K562 (cell line): ENCODE data around the gene SIDT1. TPM values are rescaled to one million over a fixed set of nuclear protein-coding genes. Genes with fewer than 3 reads are reported as not detected.

Experiments used
- ATAC-seq: fragments of 200-7000 bp; cut with Tn5 transposase; 3 replicates; pipeline ENCODE4 v1.9.1; 2020; ENCODE audit warnings: moderate library complexity
- BruUV-seq: library from RNA; stranded (reverse); fragments of 400-500 nt; replicated peaks from 2 replicates; lab custom pipeline; 2021; lab: Mats Ljungman, UMichigan
- CTCF ChIA-PET: fragments of 300-600 bp; formaldehyde crosslinking; extraction: SDS; loops from one replicate; lab custom pipeline; 2021; ENCODE audit warnings: low intra/inter-chr PET ratio; lab: Yijun Ruan, JAX
- POLR2A ChIA-PET: fragments of 300-600, 350-650 bp; sonication (Branson Sonifier 250); formaldehyde crosslinking; extraction: SDS; loops from one replicate; lab custom pipeline; 2021; ENCODE audit warnings: antibody characterized with exemption, inconsistent platforms; lab: Yijun Ruan, JAX
- DNase-seq, 4 experiments: peaks; one replicate each; pipeline versions ENCODE4 v3.0.0 to v3.0.0-alpha.2; 2011 to 2018; ENCODE audit warnings: low spot score in 3 of 4, mixed read lengths in 3 of 4; ENCODE audit errors: extremely low read depth in 1 of 4
- FAIRE-seq: peaks from 2 replicates; lab custom pipeline; 2011; peaks lifted over from hg19 to GRCh38; lab: Jason Lieb, UNC
- H2AFZ ChIP-seq: 2 replicates; pipeline ENCODE4 v1.6.0; 2011; ENCODE audit warnings: low read depth, low read length, control low read depth, inconsistent platforms
- H3K27ac ChIP-seq: fragments of 200-600 bp; 3 replicates; pipeline ENCODE4 v1.8.0; 2011; ENCODE audit warnings: low read depth, mild to moderate bottlenecking, control low read depth, inconsistent platforms, low read length, moderate library complexity, mixed read lengths; ENCODE audit errors: extremely low read depth
- H3K27me3 ChIP-seq, 2 experiments: fragments of 300-600 bp in 1 of 2; 2 replicates in 1 of 2; 3 replicates in 1 of 2; pipeline versions ENCODE4 v1.6.0 to v1.8.0; 2011; ENCODE audit warnings: inconsistent platforms in 2 of 2, low read length in 2 of 2, mild to moderate bottlenecking in 1 of 2, mixed read lengths in 1 of 2, moderate library complexity in 1 of 2; ENCODE audit not compliant: control insufficient read depth in 2 of 2, insufficient read depth in 2 of 2
- H3K36me3 ChIP-seq: fragments of 300-600 bp; 3 replicates; pipeline ENCODE4 v1.8.0; 2011; ENCODE audit warnings: mild to moderate bottlenecking, low read length, inconsistent platforms; ENCODE audit not compliant: control insufficient read depth, insufficient read depth
- H3K4me1 ChIP-seq, 2 experiments: fragments of 200-600 bp in 1 of 2; replicated peaks in 1 of 2; 2 replicates in 1 of 2; 3 replicates in 1 of 2; pipeline versions ENCODE4 v1.5.1 to v1.8.0; 2011; ENCODE audit warnings: inconsistent platforms in 2 of 2, low read length in 2 of 2, mild to moderate bottlenecking in 1 of 2, mixed read lengths in 1 of 2, moderate library complexity in 1 of 2; ENCODE audit not compliant: control insufficient read depth in 2 of 2, insufficient read depth in 2 of 2
- H3K4me2 ChIP-seq: 2 replicates; pipeline ENCODE4 v1.6.1; 2011; ENCODE audit warnings: low read length, control low read depth, inconsistent platforms, mixed read lengths; ENCODE audit not compliant: insufficient read depth
- H3K4me3 ChIP-seq: fragments of 200-600 bp; sonication (generic), shearing (Covaris generic); 2 replicates; pipeline ENCODE4 v1.5.1; 2016; ENCODE audit warnings: control low read depth, inconsistent platforms
- H3K79me2 ChIP-seq: fragments of 200-600 bp; 3 replicates; pipeline ENCODE4 v1.8.0; 2011; ENCODE audit warnings: low read length, inconsistent platforms; ENCODE audit not compliant: control insufficient read depth, insufficient read depth
- H3K9ac ChIP-seq, 2 experiments: 2 replicates each; pipeline versions ENCODE4 v1.6.0 to v1.6.1; 2011; ENCODE audit warnings: low read depth in 2 of 2, low read length in 2 of 2, control low read depth in 1 of 2, inconsistent platforms in 1 of 2, mild to moderate bottlenecking in 1 of 2, mixed read lengths in 1 of 2; ENCODE audit not compliant: insufficient read depth in 1 of 2
- H3K9me1 ChIP-seq: one replicate; pipeline ENCODE4 v1.6.0; 2011; ENCODE audit warnings: inconsistent platforms, mild to moderate bottlenecking, low read length, moderate library complexity; ENCODE audit not compliant: control insufficient read depth, insufficient read depth
- H3K9me3 ChIP-seq: replicated peaks from 2 replicates; pipeline ENCODE4 v1.5.1; 2011; ENCODE audit warnings: low read depth, low read length, inconsistent platforms; ENCODE audit not compliant: control insufficient read depth, insufficient read depth
- H4K20me1 ChIP-seq: replicated peaks from 2 replicates; pipeline ENCODE4 v1.6.1; 2011; ENCODE audit warnings: low read length, inconsistent platforms, mixed read lengths; ENCODE audit not compliant: control insufficient read depth, insufficient read depth
- ARID3A ChIP-seq: IDR thresholded peaks from 2 replicates; pipeline ENCODE4 v1.6.1; 2012; ENCODE audit warnings: low read depth, low read length, improper control_type of control experiment, borderline replicate concordance
- ATF2 ChIP-seq: sonication (generic); formaldehyde crosslinking; IDR thresholded peaks from 2 replicates; pipeline ENCODE4 v1.8.1; 2022; ENCODE audit warnings: missing genetic modification reagents
- E2F6 ChIP-seq, 2 experiments: IDR thresholded peaks; 2 replicates each; pipeline ENCODE4 v1.6.1; 2011; ENCODE audit warnings: borderline replicate concordance in 1 of 2, control low read depth in 1 of 2, low read depth in 1 of 2, low read length in 1 of 2, mild to moderate bottlenecking in 1 of 2, mixed read lengths in 1 of 2, moderate library complexity in 1 of 2; ENCODE audit not compliant: insufficient read depth in 1 of 2, insufficient read length in 1 of 2, poor library complexity in 1 of 2, severe bottlenecking in 1 of 2; ENCODE audit errors: extremely low read depth in 1 of 2
- ETS2 ChIP-seq: IDR thresholded peaks from 2 replicates; pipeline ENCODE4 v1.6.1; 2016; ENCODE audit warnings: borderline replicate concordance, missing genetic modification characterization, mild to moderate bottlenecking, moderate library complexity, missing compliant biosample characterization; ENCODE audit not compliant: poor library complexity, severe bottlenecking
- MTA1 ChIP-seq: fragments of 450-650 bp; IDR thresholded peaks from 2 replicates; pipeline ENCODE4 v1.6.1; 2017; ENCODE audit warnings: borderline replicate concordance
- NR2C2 ChIP-seq, 2 experiments: fragments of 200-800 bp in 1 of 2; sonication (Bioruptor generic) in 1 of 2; sonication (generic) in 1 of 2; formaldehyde crosslinking in 1 of 2; IDR thresholded peaks; 2 replicates each; pipeline versions ENCODE4 v1.6.1 to v1.8.0; 2016 to 2022; ENCODE audit warnings: mild to moderate bottlenecking in 1 of 2, missing compliant biosample characterization in 1 of 2, missing genetic modification characterization in 1 of 2, missing genetic modification reagents in 1 of 2
- POU5F1 ChIP-seq: fragments of 150-350 bp; IDR thresholded peaks from 2 replicates; pipeline ENCODE4 v1.6.1; 2014; ENCODE audit warnings: borderline replicate concordance, low read length, low read depth, mild to moderate bottlenecking; ENCODE audit not compliant: partially characterized antibody
- SUPT5H ChIP-seq: fragments of 450-650 bp; IDR thresholded peaks from 2 replicates; pipeline ENCODE4 v1.6.1; 2016
- THAP12 ChIP-seq: fragments of 250-450 bp; sonication (Bioruptor Pico); IDR thresholded peaks from 2 replicates; pipeline ENCODE4 v1.9.0; 2021; ENCODE audit warnings: mild to moderate bottlenecking, inconsistent platforms
- ZKSCAN8 ChIP-seq: fragments of 200-800 bp; sonication (Bioruptor generic); IDR thresholded peaks from 2 replicates; pipeline ENCODE4 v1.6.1; 2016; ENCODE audit warnings: missing genetic modification characterization, missing compliant biosample characterization
- ZNF57 ChIP-seq: fragments of 450-650 bp; formaldehyde crosslinking; IDR thresholded peaks from 2 replicates; pipeline ENCODE4 v1.4.0; 2020; ENCODE audit warnings: mild to moderate bottlenecking, moderate library complexity
- WGBS: fragments of 100-300 bp; shearing (Covaris generic); methylation state at CpG from one replicate; pipeline ENCODE4 v1.1.6; 2016; ENCODE audit warnings: low coverage, mixed read lengths; ENCODE audit not compliant: insufficient coverage; ENCODE audit errors: missing lambda C conversion rate; 5-methylcytosine and 5-hydroxymethylcytosine counted together
- in situ Hi-C: fragments of 300-500 bp; cut with MboI; formaldehyde crosslinking; loops from 4 replicates; pipeline ENCODE4 v1.15.0; 2018; ENCODE audit warnings: inconsistent platforms, mixed read lengths
- intact Hi-C: fragments of 100-400 bp; cut with micrococcal nuclease; formaldehyde crosslinking; loops from 2 replicates; pipeline ENCODE4 v1.14.2; 2022
- polyA plus RNA-seq, 8 experiments: library from polyadenylated mRNA; depleted of rRNA in 4 of 8; stranded (reverse) in 5 of 8; unstranded in 3 of 8; fragments of >200 nt; fragmentation: Nextera tagmentation in 2 of 8; fragmentation: Illumina TruSeq in 1 of 8; extraction: Ambion mirVana in 2 of 8; extraction: Trizol in 1 of 8; gene quantifications; 2 replicates each; pipeline versions ENCODE4 v1.2.1 to v1.2.3, GENCODE V29; 2011 to 2014; ENCODE audit warnings: inconsistent platforms in 1 of 8, missing spikeins in 1 of 8
- total RNA-seq, 7 experiments: library from RNA; depleted of rRNA in 6 of 7; stranded (reverse); fragments of >200 nt in 6 of 7; fragmentation: Illumina TruSeq in 2 of 7; extraction: Trizol in 2 of 7; gene quantifications; 2 replicates each; pipeline versions ENCODE4 v1.2.1 to v1.2.3, GENCODE V29; 2011 to 2021; ENCODE audit warnings: low replicate concordance in 1 of 7
- TF ChIP-seq, protein P1 (sequence below): sonication (generic); IDR thresholded peaks from 2 replicates; pipeline ENCODE4 v1.6.1; 2016

Gene SIDT1
- total and polyA plus RNA-seq, 9 of the 15 experiments (the other 6 are each of a cell fraction or from before 2014, with no cell fraction given), result not detected

GRCh38 chr3:113600418-113601182 lies 68.2 kb downstream of the SIDT1 start:
- ChIA-PET POLR2A (no interaction called here), CTCF (no interaction called here)
- no TSS peak for BruUV-seq
- TF ChIP-seq E2F6 (IDR thresholded peaks at IDR 0.05; ENCODE audit: borderline replicate concordance in 1 of 2, extremely low read depth in 1 of 2, insufficient read depth in 1 of 2, insufficient read length in 1 of 2, low read depth in 1 of 2, low read length in 1 of 2, poor library complexity in 1 of 2, severe bottlenecking in 1 of 2) (no peak), POU5F1 (no peak), ATF2 (CRISPR knock-in tag) (no peak), ZNF57 (CRISPR knock-in tag) (no peak), ARID3A (no peak), ZKSCAN8 (CRISPR knock-in tag) (no peak), THAP12 (CRISPR knock-in tag) (no peak), ETS2 (tag) (no peak), SUPT5H (no peak), MTA1 (no peak), NR2C2 (CRISPR knock-in tag; IDR thresholded peaks at IDR 0.05) (no peak), NR2C2 (tag; IDR thresholded peaks at IDR 0.05) (no peak)
- TF ChIP-seq, protein P1, sequence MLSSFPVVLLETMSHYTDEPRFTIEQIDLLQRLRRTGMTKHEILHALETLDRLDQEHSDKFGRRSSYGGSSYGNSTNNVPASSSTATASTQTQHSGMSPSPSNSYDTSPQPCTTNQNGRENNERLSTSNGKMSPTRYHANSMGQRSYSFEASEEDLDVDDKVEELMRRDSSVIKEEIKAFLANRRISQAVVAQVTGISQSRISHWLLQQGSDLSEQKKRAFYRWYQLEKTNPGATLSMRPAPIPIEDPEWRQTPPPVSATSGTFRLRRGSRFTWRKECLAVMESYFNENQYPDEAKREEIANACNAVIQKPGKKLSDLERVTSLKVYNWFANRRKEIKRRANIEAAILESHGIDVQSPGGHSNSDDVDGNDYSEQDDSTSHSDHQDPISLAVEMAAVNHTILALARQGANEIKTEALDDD, result no peak

More at GRCh38 chr3:113600418-113601182, 68.2 kb downstream of the SIDT1 start:
- ATAC-seq (no peak), DNase-seq (no peak), FAIRE-seq (no peak)
- no peak overlapping the region for H3K9ac ChIP-seq
- WGBS, result 5% methylated on average over 2 of the region's 2 CpGs
- no peaks in the 10 kb centered on the region for H3K9me3 ChIP-seq
- H3K36me3 ChIP-seq, result no peaks in the 10 kb centered on the region
- intact Hi-C loops (no loop called here), in situ Hi-C loops (loop anchor here (25.0 kb wide), 1 partner anchor 538 kb away; no protein-coding TSS in a partner anchor)
- H4K20me1 ChIP-seq, result no peaks in the 10 kb centered on the region
- peaks cover 0 to 4% of the 10 kb centered on the region in 2 experiments; a peak in 1 of 5 replicates for H3K27me3 ChIP-seq
- H3K4me2 ChIP-seq, result no peak overlapping the region
- no peaks in the 10 kb centered on the region for H3K79me2 ChIP-seq
- no peaks in the 10 kb centered on the region for H3K9me1 ChIP-seq
- no peak overlapping the region for H2AFZ ChIP-seq
- no peak overlapping the region for H3K4me3 ChIP-seq
- H3K27ac ChIP-seq, result no peak overlapping the region
- no peaks in the 10 kb centered on the region for H3K4me1 ChIP-seq
